Measurements from ENCODE around the gene CNNM3.
"Not testable (repeated sequence)": the region's sequence is repeated elsewhere in the genome, so short reads cannot be mapped to it uniquely, and the experiment has no call there.

Gene CNNM3

DNA sequence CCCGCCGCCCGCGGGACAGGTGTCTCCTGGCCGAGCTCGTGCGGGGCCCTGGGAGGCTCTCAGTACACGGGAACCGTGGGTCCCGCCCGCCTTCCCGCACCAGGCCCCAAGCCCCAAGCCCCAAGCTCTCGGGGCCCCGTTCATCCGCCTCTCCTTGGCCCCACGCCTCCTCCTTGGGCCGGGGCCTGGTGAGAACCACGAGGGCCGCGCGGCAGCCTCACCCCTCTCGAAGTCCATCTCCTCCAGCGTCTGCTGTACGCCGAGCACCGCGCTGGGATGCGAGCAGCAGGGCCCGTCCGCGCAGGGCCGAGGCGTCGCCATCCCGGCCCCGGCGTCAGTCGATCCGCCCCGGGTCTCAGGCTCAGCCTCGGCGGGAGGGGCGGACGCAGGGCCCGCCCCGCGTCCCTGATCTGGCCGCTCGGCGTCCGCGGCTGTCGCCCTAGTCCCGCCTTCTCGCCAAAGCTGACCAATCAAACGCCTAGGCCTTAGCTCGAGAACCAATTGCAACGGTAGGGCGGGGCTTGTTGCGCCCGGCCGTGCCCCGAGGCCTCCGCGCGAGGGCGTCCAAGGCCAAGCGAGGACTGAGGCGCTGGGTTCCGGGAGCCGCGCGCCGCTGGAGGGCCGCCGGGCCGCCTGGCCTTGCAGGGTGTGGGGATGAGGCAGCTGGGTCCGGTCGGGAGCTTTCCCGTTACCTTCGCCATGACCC is 41.8 kb downstream of the CNNM3 start, which contains the start of gene ANKRD39:
TSS of gene ANKRD39 (minus strand) at position 350 of the 706 bp plus-strand sequence. CDS start at position 321, 29 bp downstream.
- Histone ChIP-seq H3K4me3 (ENCODE audit: low read length) (peak within 1 kb of the TSS; percentile 71), H3K27me3 (ENCODE audit: control insufficient read depth, insufficient read depth, low read length) (no peaks in the 10 kb centered on the region), H3K27ac (ENCODE audit: low read depth, low read length) (peak within 1 kb of the TSS; percentile 83), H3K4me1 (ENCODE audit: control insufficient read depth, insufficient read depth, low read length) (peaks cover 19% of the 10 kb centered on the region), H3K9ac (ENCODE audit: low read length) (peak within 1 kb of the TSS; percentile 49), H3K36me3 (ENCODE audit: control insufficient read depth, insufficient read depth, low read length) (peaks cover 33% of the 10 kb centered on the region)

DNA sequence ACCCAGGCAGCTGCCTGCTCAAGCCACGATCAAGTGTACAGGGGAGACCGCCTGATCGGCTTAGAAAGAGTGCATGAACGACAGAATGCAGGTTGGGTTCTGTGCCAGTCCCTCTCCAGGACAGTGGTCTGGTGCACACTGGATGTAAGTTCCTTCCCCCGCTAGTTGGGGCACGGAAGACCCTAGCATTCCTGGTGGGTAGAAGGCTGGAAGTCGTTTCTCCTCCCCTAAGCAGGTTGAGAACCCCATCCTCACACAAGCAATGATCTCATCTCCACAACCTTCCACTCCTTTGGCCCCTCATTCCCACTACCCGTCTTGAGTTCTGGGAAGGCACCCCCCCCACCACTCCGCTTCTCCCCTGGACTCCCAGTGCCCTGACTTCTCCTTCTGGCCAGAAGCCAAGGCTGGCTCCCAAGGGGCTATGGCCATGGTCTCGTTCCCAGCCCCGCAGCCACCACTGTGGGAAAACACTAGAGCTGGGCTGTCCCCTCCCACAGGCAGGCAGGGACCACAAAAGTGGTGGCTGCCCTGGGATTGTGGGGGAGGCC is 43.1 kb downstream of the CNNM3 start:
- Histone ChIP-seq H3K9ac (ENCODE audit: low read length) (no peak overlapping the region), H3K4me1 (ENCODE audit: control insufficient read depth, insufficient read depth, low read length) (peaks cover 19% of the 10 kb centered on the region)

DNA sequence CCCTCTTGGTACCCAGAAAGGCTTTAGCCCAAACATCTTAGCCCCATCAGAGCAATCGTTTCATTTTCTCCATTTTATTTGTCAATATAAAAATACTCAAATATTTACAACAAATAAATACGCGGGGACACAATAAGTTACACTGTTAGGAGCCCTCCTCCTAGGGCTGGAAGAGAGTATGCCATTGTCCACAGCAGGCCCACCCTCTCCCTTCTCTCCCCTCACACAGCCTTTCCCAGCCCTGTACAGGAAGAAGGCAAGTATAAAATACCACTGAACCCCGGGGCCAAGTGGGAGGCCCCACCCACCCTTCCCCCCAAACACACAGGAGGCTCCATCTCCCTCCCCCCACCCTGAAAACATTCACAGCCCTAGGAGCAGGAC is 43.6 kb downstream of the CNNM3 start:
- peak overlapping the region; percentile 78 for H3K27ac ChIP-seq (ENCODE audit: low read depth, low read length)
- H3K4me3 ChIP-seq (ENCODE audit: low read length): no peak overlapping the region
- H3K27me3 ChIP-seq (ENCODE audit: control insufficient read depth, insufficient read depth, low read length): no peaks in the 10 kb centered on the region
- peaks cover 37% of the 10 kb centered on the region for H3K36me3 ChIP-seq (ENCODE audit: control insufficient read depth, insufficient read depth, low read length)
- H3K9ac ChIP-seq (ENCODE audit: low read length): no peak overlapping the region
- peaks cover 19% of the 10 kb centered on the region for H3K4me1 ChIP-seq (ENCODE audit: control insufficient read depth, insufficient read depth, low read length)

More for the DNA sequence above, 43.1 kb downstream of the CNNM3 start:
- Histone ChIP-seq H3K4me3 (ENCODE audit: low read length) (peak overlapping the region; percentile 61), H3K36me3 (ENCODE audit: control insufficient read depth, insufficient read depth, low read length) (peaks cover 35% of the 10 kb centered on the region), H3K27ac (ENCODE audit: low read depth, low read length) (peak overlapping the region; percentile 78), H3K27me3 (ENCODE audit: control insufficient read depth, insufficient read depth, low read length) (no peaks in the 10 kb centered on the region)

DNA sequence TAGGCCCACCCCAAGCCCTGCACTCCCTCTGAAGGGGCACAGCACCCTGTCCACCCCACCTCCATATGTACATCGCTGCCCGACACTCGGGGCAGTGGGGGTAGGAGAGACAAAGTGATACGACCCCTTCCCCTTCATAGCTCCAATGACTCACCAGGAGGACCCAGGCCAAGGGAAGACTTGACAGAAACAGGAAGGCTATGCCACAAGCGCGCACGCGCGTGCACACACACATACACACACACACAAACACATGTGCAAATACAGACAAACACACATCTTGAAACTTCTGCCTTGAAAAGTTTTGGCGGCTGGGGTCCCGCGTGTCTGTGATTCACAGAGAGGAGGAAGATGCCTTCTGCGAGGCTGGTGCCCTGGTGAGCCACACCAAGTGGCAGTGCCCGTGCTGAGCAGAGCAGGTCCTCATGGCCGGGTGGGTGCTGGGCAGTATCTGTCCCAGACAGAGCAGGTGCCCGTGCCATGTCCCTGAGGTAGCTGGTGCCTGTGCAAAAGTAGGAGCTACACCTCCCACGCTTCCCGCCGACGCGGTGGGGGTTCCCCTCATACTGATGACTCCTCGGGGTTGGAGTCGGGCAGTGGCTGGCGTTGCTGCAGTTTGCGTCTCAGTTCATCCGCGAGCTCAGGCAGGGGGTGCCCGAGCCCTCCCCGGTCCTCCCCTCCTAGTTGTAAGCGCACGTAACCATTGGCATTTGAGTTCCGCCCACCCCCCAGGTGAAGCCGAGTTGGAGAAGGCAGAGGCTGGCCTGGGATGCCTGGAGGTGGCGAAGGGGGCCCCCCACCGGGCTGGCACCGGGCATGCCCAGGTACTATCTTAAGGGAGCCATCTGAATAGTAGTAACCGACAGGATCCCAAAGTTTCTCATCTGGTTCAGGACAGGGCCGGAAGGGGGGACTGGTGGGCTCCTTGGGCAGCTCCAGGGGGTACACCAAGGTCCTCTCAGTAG is 44.3 kb downstream of the CNNM3 start:
- Histone ChIP-seq H3K27me3 (ENCODE audit: control insufficient read depth, insufficient read depth, low read length) (no peaks in the 10 kb centered on the region), H3K4me3 (ENCODE audit: low read length) (no peak overlapping the region), H3K9ac (ENCODE audit: low read length) (no peak overlapping the region), H3K27ac (ENCODE audit: low read depth, low read length) (peak overlapping the region; percentile 78), H3K36me3 (ENCODE audit: control insufficient read depth, insufficient read depth, low read length) (peaks cover 43% of the 10 kb centered on the region), H3K4me1 (ENCODE audit: control insufficient read depth, insufficient read depth, low read length) (peaks cover 19% of the 10 kb centered on the region)

DNA sequence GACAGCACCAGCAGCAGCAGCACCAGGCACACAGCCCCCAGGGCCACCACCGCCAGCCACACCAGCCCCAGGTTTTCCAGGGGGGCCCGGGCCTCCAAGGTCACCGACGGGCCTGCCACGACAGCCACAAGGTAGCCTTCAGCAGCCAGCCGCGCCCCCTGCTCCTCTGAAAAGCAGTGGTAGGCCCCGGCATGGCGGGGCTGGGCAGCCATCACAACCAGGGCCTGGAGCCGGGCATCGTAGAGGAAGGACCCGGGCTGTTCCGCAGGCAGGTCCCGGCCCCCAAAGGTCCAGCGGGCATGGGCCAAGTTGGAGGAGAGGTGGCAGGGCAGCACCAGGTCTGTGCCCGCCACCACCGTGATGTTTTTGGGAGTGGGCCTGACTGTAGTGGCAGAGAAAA is 45.0 kb downstream of the CNNM3 start:
- peaks cover 19% of the 10 kb centered on the region for H3K4me1 ChIP-seq (ENCODE audit: control insufficient read depth, insufficient read depth, low read length)
- H3K36me3 ChIP-seq (ENCODE audit: control insufficient read depth, insufficient read depth, low read length): peaks cover 50% of the 10 kb centered on the region
- H3K27ac ChIP-seq (ENCODE audit: low read depth, low read length): no peak overlapping the region

DNA sequence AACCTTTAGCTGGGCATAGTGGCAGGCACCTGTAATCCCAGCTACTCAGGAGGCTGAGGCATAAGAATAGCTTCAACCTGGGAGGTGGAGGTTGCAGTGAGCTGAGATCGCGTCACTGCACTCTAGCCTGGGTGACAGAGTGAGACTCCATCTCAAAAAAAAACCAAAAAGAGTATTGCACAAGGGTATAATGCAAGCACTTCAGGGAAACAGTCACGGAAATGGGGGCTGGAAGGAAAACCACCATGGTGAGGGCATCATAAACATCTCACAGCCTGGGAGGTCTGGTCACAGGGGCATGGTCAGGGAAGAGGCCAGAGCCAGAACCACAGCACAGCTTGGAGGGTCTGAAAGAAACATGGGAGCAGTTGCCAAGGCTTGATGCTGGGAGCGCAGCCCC is 47.0 kb downstream of the CNNM3 start:
- not testable (repeated sequence) for H3K9ac ChIP-seq (ENCODE audit: low read length); H3K27me3 ChIP-seq (ENCODE audit: control insufficient read depth, insufficient read depth, low read length); H3K4me3 ChIP-seq (ENCODE audit: low read length); H3K27ac ChIP-seq (ENCODE audit: low read depth, low read length)
- Histone ChIP-seq H3K4me1 (ENCODE audit: control insufficient read depth, insufficient read depth, low read length) (peaks cover 32% of the 10 kb centered on the region), H3K36me3 (ENCODE audit: control insufficient read depth, insufficient read depth, low read length) (peaks cover 53% of the 10 kb centered on the region)

More for the DNA sequence above, 45.0 kb downstream of the CNNM3 start:
- H3K27me3 ChIP-seq (ENCODE audit: control insufficient read depth, insufficient read depth, low read length): no peaks in the 10 kb centered on the region
- no peak overlapping the region for H3K4me3 ChIP-seq (ENCODE audit: low read length)
- H3K9ac ChIP-seq (ENCODE audit: low read length): no peak overlapping the region

DNA sequence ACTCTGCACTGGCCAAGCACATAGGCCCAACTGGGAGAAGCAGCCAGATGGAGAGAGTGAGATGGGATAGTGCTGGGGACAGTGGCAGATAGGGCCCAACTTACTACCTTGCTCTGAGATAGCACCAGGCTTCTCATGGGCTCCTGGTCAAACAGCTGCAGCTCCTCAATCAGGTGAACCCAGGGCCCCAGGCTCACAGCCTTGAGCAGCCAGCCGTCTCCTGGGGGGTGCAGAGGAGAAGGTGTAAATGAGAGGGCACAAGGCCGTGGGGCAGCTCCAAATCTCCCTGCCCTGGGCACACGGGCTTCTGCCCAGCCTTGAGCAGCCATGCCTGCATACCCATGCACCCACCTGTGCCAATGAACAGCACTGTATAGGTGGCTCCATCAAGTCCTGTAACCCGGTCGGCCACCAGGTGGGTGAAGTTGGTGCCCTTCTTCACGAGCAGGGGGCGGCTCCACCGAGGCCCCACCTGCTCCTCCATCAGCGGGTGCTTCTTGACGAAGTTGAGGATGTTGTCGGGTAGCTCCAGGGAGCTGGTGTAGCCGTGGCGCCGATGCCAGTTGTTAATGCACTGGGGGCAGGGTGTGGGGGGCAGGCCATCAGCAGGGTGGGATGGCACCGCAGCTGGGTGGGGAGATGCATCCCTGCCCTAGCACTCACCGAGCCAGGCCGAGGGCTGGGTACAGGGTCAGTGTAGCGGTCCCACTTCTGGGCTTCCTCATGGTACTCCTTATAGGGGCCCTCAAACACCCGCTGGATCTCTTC is 47.7 kb downstream of the CNNM3 start:
- no peaks in the 10 kb centered on the region for H3K27me3 ChIP-seq (ENCODE audit: control insufficient read depth, insufficient read depth, low read length)
- H3K4me3 ChIP-seq (ENCODE audit: low read length): no peak overlapping the region
- H3K27ac ChIP-seq (ENCODE audit: low read depth, low read length): peak overlapping the region; percentile 19
- peaks cover 53% of the 10 kb centered on the region for H3K36me3 ChIP-seq (ENCODE audit: control insufficient read depth, insufficient read depth, low read length)
- H3K4me1 ChIP-seq (ENCODE audit: control insufficient read depth, insufficient read depth, low read length): peaks cover 31% of the 10 kb centered on the region
- H3K9ac ChIP-seq (ENCODE audit: low read length): no peak overlapping the region

DNA sequence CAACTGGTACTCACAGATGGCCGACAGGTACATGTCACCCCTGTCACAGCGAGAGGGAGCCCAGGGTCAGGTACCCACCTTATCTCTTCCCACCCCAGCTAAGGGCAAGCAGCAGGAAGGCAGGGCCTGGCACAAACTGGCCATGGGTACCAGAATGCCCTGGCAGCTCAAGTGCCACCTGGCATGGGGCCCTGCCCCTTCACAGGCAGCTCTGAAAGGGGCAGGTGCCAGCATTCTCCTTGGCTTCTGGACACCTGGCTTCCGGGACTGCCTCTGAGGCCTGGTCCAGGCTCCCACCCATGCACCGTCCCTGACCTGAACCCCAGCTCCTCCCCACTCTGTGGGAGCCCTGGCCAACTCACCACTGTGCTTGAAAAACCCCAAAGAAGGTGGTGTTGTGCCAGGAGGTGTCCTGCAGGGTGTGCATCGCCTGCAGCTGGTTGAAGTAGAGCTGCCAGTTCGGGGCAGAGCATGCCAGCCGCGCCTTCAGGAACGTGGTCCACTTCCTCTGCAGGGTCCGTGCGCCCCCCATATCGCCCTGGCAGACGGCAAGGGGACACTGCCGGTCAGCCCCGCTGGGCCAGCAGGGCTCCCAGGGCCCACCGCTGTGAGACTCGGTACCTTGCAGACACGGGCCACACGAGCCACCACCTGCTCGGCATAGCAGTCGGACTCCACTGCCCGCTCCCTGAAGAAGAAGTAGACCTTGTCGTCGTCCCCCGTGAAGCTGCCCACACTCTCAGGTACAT is 48.4 kb downstream of the CNNM3 start:
- peak overlapping the region; percentile 19 for H3K27ac ChIP-seq (ENCODE audit: low read depth, low read length)
- H3K36me3 ChIP-seq (ENCODE audit: control insufficient read depth, insufficient read depth, low read length): peaks cover 53% of the 10 kb centered on the region
- H3K4me1 ChIP-seq (ENCODE audit: control insufficient read depth, insufficient read depth, low read length): peaks cover 23% of the 10 kb centered on the region
- no peak overlapping the region for H3K9ac ChIP-seq (ENCODE audit: low read length)
- H3K4me3 ChIP-seq (ENCODE audit: low read length): no peak overlapping the region
- no peaks in the 10 kb centered on the region for H3K27me3 ChIP-seq (ENCODE audit: control insufficient read depth, insufficient read depth, low read length)

DNA sequence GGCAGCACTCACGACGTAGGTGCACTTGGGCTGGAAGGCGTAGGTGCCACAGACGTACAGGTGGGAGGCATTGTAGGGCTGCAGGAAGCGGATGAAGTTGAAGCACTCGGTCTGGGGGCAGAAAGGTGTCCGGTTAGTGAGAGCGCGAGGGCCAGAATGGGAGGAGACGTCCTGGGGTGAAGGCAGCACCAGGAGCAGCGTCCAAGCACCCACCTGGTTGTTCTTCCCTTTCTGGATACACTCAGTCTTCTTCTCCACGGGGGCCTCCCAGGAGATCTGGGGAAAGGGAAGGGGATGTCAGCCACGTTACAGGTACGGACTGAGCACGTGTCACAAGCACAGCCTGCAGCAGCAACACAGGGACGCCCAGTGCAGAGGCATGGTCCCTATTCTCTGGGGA is 49.6 kb downstream of the CNNM3 start:
- Histone ChIP-seq H3K36me3 (ENCODE audit: control insufficient read depth, insufficient read depth, low read length) (peaks cover 46% of the 10 kb centered on the region), H3K27me3 (ENCODE audit: control insufficient read depth, insufficient read depth, low read length) (no peaks in the 10 kb centered on the region), H3K4me3 (ENCODE audit: low read length) (no peak overlapping the region), H3K27ac (ENCODE audit: low read depth, low read length) (no peak overlapping the region), H3K9ac (ENCODE audit: low read length) (no peak overlapping the region), H3K4me1 (ENCODE audit: control insufficient read depth, insufficient read depth, low read length) (peaks cover 16% of the 10 kb centered on the region)

DNA sequence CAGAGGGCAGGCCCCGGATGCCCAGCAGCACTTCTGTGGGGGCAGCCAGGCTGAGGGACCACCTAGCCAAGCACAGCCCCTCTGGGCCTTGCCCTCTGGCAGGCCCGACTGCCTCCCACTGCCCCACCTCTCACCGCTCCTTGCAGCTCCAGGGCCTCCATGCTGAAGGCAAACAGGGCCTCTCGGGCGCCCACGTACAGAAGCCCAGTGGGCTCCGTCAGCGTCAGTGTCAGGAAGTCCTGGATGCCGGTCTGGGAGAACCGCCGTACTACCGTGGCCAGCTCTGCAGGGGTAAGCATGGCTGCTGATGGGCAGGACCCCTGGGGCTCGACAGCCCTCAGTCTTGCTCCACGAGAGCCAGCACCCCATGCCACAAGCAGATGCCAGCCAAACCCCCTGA is 50.1 kb downstream of the CNNM3 start:
- Histone ChIP-seq H3K4me3 (ENCODE audit: low read length) (no peak overlapping the region), H3K9ac (ENCODE audit: low read length) (no peak overlapping the region), H3K36me3 (ENCODE audit: control insufficient read depth, insufficient read depth, low read length) (peaks cover 44% of the 10 kb centered on the region)

DNA sequence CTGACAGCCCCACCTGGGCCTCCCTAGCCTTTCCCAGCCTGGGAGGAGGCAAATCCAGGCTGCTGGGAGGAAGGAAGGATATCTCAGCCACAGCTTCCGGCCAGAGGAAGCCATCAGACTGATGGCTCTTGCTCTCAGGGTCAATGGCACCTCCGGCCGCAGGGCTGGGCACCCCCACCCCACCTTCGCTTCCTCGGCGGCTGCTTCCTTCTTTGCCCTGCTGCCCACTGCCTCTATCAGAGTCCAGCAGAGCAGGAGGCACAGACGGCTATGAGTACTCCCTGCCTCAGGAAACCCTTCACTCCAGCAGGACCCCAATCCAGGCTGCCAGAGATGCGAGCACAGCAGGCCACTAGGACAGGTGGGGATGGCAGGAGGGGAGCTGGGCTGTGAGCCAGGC is 50.5 kb downstream of the CNNM3 start:
- Histone ChIP-seq H3K27me3 (ENCODE audit: control insufficient read depth, insufficient read depth, low read length) (peaks cover 2% of the 10 kb centered on the region), H3K9ac (ENCODE audit: low read length) (no peak overlapping the region), H3K4me1 (ENCODE audit: control insufficient read depth, insufficient read depth, low read length) (peaks cover 19% of the 10 kb centered on the region), H3K4me3 (ENCODE audit: low read length) (peak overlapping the region; percentile 82), H3K36me3 (ENCODE audit: control insufficient read depth, insufficient read depth, low read length) (peaks cover 40% of the 10 kb centered on the region), H3K27ac (ENCODE audit: low read depth, low read length) (peak overlapping the region; percentile 31)

More for the DNA sequence above, 50.1 kb downstream of the CNNM3 start:
- peaks cover 18% of the 10 kb centered on the region for H3K4me1 ChIP-seq (ENCODE audit: control insufficient read depth, insufficient read depth, low read length)
- peaks cover 1% of the 10 kb centered on the region for H3K27me3 ChIP-seq (ENCODE audit: control insufficient read depth, insufficient read depth, low read length)
- no peak overlapping the region for H3K27ac ChIP-seq (ENCODE audit: low read depth, low read length)

Data from rectal smooth muscle tissue (tissue), 1 donor.